ENCODE data around the gene CTSH. TPM values are rescaled to one million over a fixed set of nuclear protein-coding genes. Genes with fewer than 3 reads are reported as not detected.
A peak's percentile ranks its signal among the peaks of the same experiment; 100 is the strongest.

Gene CTSH
- total RNA-seq, 1 experiment from 2014 or later = 20.4 TPM

GRCh38 chr15:78938658-78939488 is 6.0 kb downstream of the CTSH start:
- 0 out of 2 replicates have a peak, but pooled peaks cover 3% of the 10 kb centered on the region for H3K4me1 Mint-ChIP-seq
- no peak for TF ChIP-seq NR3C1 (CRISPR knock-in tag; conservative IDR thresholded peaks at IDR 0.05; ENCODE audit: low read depth)
- TF ChIP-seq, protein P1, sequence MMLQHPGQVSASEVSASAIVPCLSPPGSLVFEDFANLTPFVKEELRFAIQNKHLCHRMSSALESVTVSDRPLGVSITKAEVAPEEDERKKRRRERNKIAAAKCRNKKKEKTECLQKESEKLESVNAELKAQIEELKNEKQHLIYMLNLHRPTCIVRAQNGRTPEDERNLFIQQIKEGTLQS (CRISPR knock-in tag; conservative IDR thresholded peaks at IDR 0.05) = no peak
- no peak for TF ChIP-seq MLX (CRISPR knock-in tag; IDR thresholded peaks at IDR 0.05)
- no peak for TF ChIP-seq ZNF671 (CRISPR knock-in tag; IDR thresholded peaks at IDR 0.05)
- TF ChIP-seq, protein P2, sequence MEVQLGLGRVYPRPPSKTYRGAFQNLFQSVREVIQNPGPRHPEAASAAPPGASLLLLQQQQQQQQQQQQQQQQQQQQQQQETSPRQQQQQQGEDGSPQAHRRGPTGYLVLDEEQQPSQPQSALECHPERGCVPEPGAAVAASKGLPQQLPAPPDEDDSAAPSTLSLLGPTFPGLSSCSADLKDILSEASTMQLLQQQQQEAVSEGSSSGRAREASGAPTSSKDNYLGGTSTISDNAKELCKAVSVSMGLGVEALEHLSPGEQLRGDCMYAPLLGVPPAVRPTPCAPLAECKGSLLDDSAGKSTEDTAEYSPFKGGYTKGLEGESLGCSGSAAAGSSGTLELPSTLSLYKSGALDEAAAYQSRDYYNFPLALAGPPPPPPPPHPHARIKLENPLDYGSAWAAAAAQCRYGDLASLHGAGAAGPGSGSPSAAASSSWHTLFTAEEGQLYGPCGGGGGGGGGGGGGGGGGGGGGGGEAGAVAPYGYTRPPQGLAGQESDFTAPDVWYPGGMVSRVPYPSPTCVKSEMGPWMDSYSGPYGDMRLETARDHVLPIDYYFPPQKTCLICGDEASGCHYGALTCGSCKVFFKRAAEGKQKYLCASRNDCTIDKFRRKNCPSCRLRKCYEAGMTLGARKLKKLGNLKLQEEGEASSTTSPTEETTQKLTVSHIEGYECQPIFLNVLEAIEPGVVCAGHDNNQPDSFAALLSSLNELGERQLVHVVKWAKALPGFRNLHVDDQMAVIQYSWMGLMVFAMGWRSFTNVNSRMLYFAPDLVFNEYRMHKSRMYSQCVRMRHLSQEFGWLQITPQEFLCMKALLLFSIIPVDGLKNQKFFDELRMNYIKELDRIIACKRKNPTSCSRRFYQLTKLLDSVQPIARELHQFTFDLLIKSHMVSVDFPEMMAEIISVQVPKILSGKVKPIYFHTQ (CRISPR knock-in tag; IDR thresholded peaks at IDR 0.05) = no peak
- H3K27ac Mint-ChIP-seq = peak overlapping the region; percentile 42; the same call in 1 of the 2 replicates
- H3K9me3 Mint-ChIP-seq = no peaks in the 10 kb centered on the region
- H3K27me3 Mint-ChIP-seq (ENCODE audit: low read depth) = peaks cover 14% of the 10 kb centered on the region
- no peak overlapping the region for H3K4me3 Mint-ChIP-seq
- no peak for ATAC-seq
- DNase-seq (ENCODE audit: low spot score) = no peak
- POLR2A ChIA-PET = no interaction called here
- CTCF ChIA-PET = interaction anchor here (3.5 kb wide), 1 partner anchor 68 kb away, joined by 15 read pairs; no protein-coding TSS in a partner anchor
- no peaks in the 10 kb centered on the region for H3K36me3 Mint-ChIP-seq

DNA sequence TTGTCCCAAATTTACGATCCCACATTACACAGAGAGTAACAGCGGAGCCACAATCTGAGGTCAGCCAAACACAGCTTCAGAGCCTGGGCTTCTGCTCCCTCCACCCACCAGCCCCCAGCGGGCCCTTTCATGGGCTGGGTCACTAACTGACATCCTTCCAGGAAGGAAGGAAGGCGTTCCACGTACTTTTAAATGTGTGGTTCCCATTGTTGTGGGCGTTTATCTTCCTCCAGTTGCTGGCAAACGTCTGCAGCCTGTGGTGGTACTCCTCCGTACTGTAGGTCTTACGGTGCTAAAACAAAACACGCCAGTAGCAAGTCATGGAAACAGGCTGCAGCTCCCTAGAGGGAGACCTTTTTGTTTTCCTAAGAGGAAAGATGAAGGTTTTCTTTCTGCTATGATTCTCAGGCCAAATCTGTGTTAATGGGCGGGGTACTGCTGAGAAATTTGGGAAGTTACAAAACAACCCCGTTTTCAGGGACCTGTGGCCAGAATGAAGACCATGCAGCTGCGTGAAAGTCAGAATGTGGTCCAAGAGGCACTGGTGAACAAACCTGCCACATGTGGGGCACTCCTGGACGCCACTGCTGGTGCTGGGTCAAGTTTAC is 7.6 kb downstream of the CTSH start:
- POLR2A ChIA-PET = no interaction called here
- CTCF ChIA-PET = interaction anchor here (1.4 to 3.5 kb wide), 2 partner anchors 30 to 70 kb away, joined by 5 to 15 read pairs; no protein-coding TSS in a partner anchor
- TF ChIP-seq ELF4 (CRISPR knock-in tag; IDR thresholded peaks at IDR 0.05; ENCODE audit: low read depth) = no peak
- TF ChIP-seq, protein P3, sequence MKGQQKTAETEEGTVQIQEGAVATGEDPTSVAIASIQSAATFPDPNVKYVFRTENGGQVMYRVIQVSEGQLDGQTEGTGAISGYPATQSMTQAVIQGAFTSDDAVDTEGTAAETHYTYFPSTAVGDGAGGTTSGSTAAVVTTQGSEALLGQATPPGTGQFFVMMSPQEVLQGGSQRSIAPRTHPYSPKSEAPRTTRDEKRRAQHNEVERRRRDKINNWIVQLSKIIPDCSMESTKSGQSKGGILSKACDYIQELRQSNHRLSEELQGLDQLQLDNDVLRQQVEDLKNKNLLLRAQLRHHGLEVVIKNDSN (CRISPR knock-in tag; IDR thresholded peaks at IDR 0.05) = no peak
- no peak for TF ChIP-seq CBFB (CRISPR knock-in tag; IDR thresholded peaks at IDR 0.05; ENCODE audit: low read depth)
- TF ChIP-seq, protein P1 (CRISPR knock-in tag; conservative IDR thresholded peaks at IDR 0.05) = no peak
- TF ChIP-seq ZNF512 (CRISPR knock-in tag; IDR thresholded peaks at IDR 0.05; ENCODE audit: borderline replicate concordance) = no peak
- TF ChIP-seq ZNF121 (CRISPR knock-in tag; IDR thresholded peaks at IDR 0.05) = no peak
- TF ChIP-seq, protein P4, sequence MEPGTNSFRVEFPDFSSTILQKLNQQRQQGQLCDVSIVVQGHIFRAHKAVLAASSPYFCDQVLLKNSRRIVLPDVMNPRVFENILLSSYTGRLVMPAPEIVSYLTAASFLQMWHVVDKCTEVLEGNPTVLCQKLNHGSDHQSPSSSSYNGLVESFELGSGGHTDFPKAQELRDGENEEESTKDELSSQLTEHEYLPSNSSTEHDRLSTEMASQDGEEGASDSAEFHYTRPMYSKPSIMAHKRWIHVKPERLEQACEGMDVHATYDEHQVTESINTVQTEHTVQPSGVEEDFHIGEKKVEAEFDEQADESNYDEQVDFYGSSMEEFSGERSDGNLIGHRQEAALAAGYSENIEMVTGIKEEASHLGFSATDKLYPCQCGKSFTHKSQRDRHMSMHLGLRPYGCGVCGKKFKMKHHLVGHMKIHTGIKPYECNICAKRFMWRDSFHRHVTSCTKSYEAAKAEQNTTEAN (CRISPR knock-in tag; IDR thresholded peaks at IDR 0.05) = no peak
- no peak for TF ChIP-seq IRF2 (CRISPR knock-in tag; IDR thresholded peaks at IDR 0.05; ENCODE audit: borderline replicate concordance, low read depth)
- TF ChIP-seq CDX4 (CRISPR knock-in tag; IDR thresholded peaks at IDR 0.05; ENCODE audit: borderline replicate concordance) = no peak

More for the DNA sequence above, 7.6 kb downstream of the CTSH start:
- no peak for ATAC-seq
- Mint-ChIP-seq H3K9me3 (no peaks in the 10 kb centered on the region), H3K4me1 (no peaks in the 10 kb centered on the region), H3K27ac (no peak overlapping the region), H3K27me3 (ENCODE audit: low read depth) (no peaks in the 10 kb centered on the region; the same call in 1 of the 2 replicates), H3K36me3 (no peaks in the 10 kb centered on the region), H3K4me3 (no peak overlapping the region)
- no peak for DNase-seq (ENCODE audit: low spot score)
